A549 (cell line): ENCODE results near the gene INO80D.

Source experiments
- CEBPB ChIP-seq, 2 experiments: fragments of >200 bp in 1 of 2; sonication (Bioruptor Twin) in 1 of 2; formaldehyde crosslinking in 1 of 2; IDR thresholded peaks; 2 replicates each; pipeline ENCODE4 v1.6.1; 2012 to 2016
- FOSL2 ChIP-seq, 2 experiments: fragments of 450-650 bp in 1 of 2; fragments of >200 bp in 1 of 2; sonication (Bioruptor Twin) in 1 of 2; formaldehyde crosslinking; IDR thresholded peaks; 2 replicates each; pipeline versions ENCODE4 v1.5.0 to v1.6.1; 2016 to 2020; ENCODE audit warnings: mild to moderate bottlenecking in 1 of 2, moderate library complexity in 1 of 2
- JUN ChIP-seq, 2 experiments: fragments of >200 bp; sonication (Bioruptor Twin); formaldehyde crosslinking; IDR thresholded peaks; 2 replicates in 1 of 2; 3 replicates in 1 of 2; pipeline ENCODE4 v1.6.1; 2016 to 2017
- MYC ChIP-seq: IDR thresholded peaks from 2 replicates; pipeline ENCODE4 v1.6.1; 2012; ENCODE audit warnings: mild to moderate bottlenecking, inconsistent platforms, low read length, improper control_type of control experiment, borderline replicate concordance
- POLR2A ChIP-seq: IDR thresholded peaks from 2 replicates; pipeline ENCODE4 v1.6.1; 2012; ENCODE audit warnings: mild to moderate bottlenecking, low read length
- RFX5 ChIP-seq: fragments of 450-650 bp; IDR thresholded peaks from 2 replicates; pipeline ENCODE4 v1.7.1; 2014; ENCODE audit warnings: antibody characterized with exemption, mild to moderate bottlenecking, moderate library complexity
- RNF2 ChIP-seq: fragments of 200-600 bp; sonication (generic); IDR thresholded peaks from 2 replicates; pipeline ENCODE4 v1.6.1; 2016; ENCODE audit warnings: low read depth, mild to moderate bottlenecking, antibody characterized with exemption, moderate library complexity, borderline replicate concordance
- SMC3 ChIP-seq: fragments of >200 bp; sonication (Bioruptor Twin); formaldehyde crosslinking; IDR thresholded peaks from 3 replicates; pipeline ENCODE4 v1.6.1; 2018; ENCODE audit warnings: inconsistent platforms
- TP53 ChIP-seq: fragments of 250-450 bp; sonication (Bioruptor Pico); IDR thresholded peaks from 2 replicates; pipeline ENCODE4 v1.5.0; 2021; ENCODE audit warnings: mild to moderate bottlenecking, moderate library complexity
- TF ChIP-seq, protein P1 (sequence below): fragments of >200 bp; sonication (Bioruptor Twin); formaldehyde crosslinking; IDR thresholded peaks from 3 replicates; pipeline ENCODE4 v1.5.1; 2016

DNA sequence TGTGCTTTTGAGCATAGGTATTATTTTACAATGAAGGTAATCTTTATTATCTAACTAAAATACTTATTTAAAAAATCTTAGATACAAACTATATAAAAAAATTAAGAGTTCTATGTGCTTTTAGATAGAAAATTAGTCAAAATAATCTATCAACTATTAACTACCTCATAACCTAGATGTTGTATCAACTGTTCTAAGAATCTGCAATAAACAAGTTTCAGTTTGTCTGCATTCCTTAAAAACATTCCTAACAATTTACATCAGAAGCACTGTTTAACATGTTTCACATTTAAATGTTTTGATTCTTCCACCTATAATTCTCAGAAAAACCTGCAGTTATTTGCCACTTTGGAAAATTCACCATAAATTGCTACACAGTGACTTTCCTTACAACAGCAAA, 39.9 kb upstream of the INO80D start:
- TF ChIP-seq POLR2A, result no peak
- TF ChIP-seq RFX5, result no peak
- TF ChIP-seq, protein P1, sequence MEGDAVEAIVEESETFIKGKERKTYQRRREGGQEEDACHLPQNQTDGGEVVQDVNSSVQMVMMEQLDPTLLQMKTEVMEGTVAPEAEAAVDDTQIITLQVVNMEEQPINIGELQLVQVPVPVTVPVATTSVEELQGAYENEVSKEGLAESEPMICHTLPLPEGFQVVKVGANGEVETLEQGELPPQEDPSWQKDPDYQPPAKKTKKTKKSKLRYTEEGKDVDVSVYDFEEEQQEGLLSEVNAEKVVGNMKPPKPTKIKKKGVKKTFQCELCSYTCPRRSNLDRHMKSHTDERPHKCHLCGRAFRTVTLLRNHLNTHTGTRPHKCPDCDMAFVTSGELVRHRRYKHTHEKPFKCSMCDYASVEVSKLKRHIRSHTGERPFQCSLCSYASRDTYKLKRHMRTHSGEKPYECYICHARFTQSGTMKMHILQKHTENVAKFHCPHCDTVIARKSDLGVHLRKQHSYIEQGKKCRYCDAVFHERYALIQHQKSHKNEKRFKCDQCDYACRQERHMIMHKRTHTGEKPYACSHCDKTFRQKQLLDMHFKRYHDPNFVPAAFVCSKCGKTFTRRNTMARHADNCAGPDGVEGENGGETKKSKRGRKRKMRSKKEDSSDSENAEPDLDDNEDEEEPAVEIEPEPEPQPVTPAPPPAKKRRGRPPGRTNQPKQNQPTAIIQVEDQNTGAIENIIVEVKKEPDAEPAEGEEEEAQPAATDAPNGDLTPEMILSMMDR, result no peak
- TF ChIP-seq TP53, result no peak
- TF ChIP-seq CEBPB (IDR thresholded peaks at IDR 0.05), result no peak
- TF ChIP-seq SMC3, result no peak
- no peak for TF ChIP-seq MYC
- TF ChIP-seq RNF2, result no peak
- TF ChIP-seq JUN (IDR thresholded peaks at IDR 0.05), result no peak
- TF ChIP-seq FOSL2 (IDR thresholded peaks at IDR 0.05), result no peak
- no peak for TF ChIP-seq FOSL2 (CRISPR knock-in tag; IDR thresholded peaks at IDR 0.05)
